ENCODE results near the gene DAPK1.

The DAPK1 gene

GRCh38 chr9:87570000-87570908 is 72.6 kb downstream of the DAPK1 start:
- no peak for DNase-seq

GRCh38 chr9:87572719-87573118 is 75.1 kb downstream of the DAPK1 start:
- no peak for DNase-seq

- peak; percentile 63 for DNase-seq
Observed at GRCh38 chr9:87573841-87574342, 76.2 kb downstream of the DAPK1 start.

GRCh38 chr9:87577746-87578145 is 80.1 kb downstream of the DAPK1 start:
- no peak for DNase-seq

- no peak for DNase-seq
Observed at GRCh38 chr9:87578625-87579024, 81.0 kb downstream of the DAPK1 start.

- DNase-seq, result peak; percentile 66
Observed at GRCh38 chr9:87579781-87580541, 82.3 kb downstream of the DAPK1 start.

- DNase-seq, result no peak
Observed at GRCh38 chr9:87580941-87581438, 83.3 kb downstream of the DAPK1 start.

GRCh38 chr9:87581513-87581912 is 83.8 kb downstream of the DAPK1 start:
- DNase-seq, result peak; percentile 19

- no peak for DNase-seq
Observed at GRCh38 chr9:87581949-87582637, 84.4 kb downstream of the DAPK1 start.

GRCh38 chr9:87584326-87584725 is 86.7 kb downstream of the DAPK1 start:
- no peak for DNase-seq

GRCh38 chr9:87585123-87585855 is 87.6 kb downstream of the DAPK1 start:
- DNase-seq, result no peak

- no peak for DNase-seq
Observed at GRCh38 chr9:87586731-87587355, 89.2 kb downstream of the DAPK1 start.

GRCh38 chr9:87587356-87587745 is 89.7 kb downstream of the DAPK1 start:
- no peak for DNase-seq

GRCh38 chr9:87587864-87588263 is 90.2 kb downstream of the DAPK1 start:
- DNase-seq, result no peak

GRCh38 chr9:87588339-87588738 is 90.7 kb downstream of the DAPK1 start:
- no peak for DNase-seq

- DNase-seq, result no peak
Observed at GRCh38 chr9:87590996-87591395, 93.3 kb downstream of the DAPK1 start.

- DNase-seq, result peak; percentile 34
Observed at GRCh38 chr9:87592554-87593358, 95.1 kb downstream of the DAPK1 start.

- no peak for DNase-seq
Observed at GRCh38 chr9:87593359-87593980, 95.8 kb downstream of the DAPK1 start.

- DNase-seq, result peak; percentile 73
Observed at GRCh38 chr9:87594194-87594593, 96.5 kb downstream of the DAPK1 start.

- DNase-seq, result no peak
Observed at GRCh38 chr9:87594662-87595061, 97.0 kb downstream of the DAPK1 start.

Measured in fibroblast of skin of back (primary cell).